ENCODE measurements around the gene RPL27A. TPM values are rescaled to one million over a fixed set of nuclear protein-coding genes. Genes with fewer than 3 reads are reported as not detected.

The RPL27A gene
- polyA plus RNA-seq, 3 donors from 2014 or later, result 1,341 to 3,208 (median 1,820) TPM

Other genes with a start within 250 kb of the RPL27A start
- gene STK33, start 88.6 kb upstream of the RPL27A start, polyA plus RNA-seq, result not detected
- gene TRIM66, start 127 bp upstream of the RPL27A start, polyA plus RNA-seq, result under 1 TPM; 0.48 to 0.97 (median 0.55) TPM
- gene AKIP1, start 228.4 kb downstream of the RPL27A start, polyA plus RNA-seq, result 10 to 100 TPM in 1 of 3 donors, 1 to 10 TPM in 2; 5.4 to 20.7 (median 7.3) TPM